Liver (tissue), 3 donors: ENCODE measurements around the gene HOXB2.

Experiments used
- RAD21 ChIP-seq, 2 donors: IDR thresholded peaks; 2 replicates each; pipeline ENCODE4 v1.6.1; 2016; ENCODE audit warnings: antibody characterized with exemption in 2 of 2, mild to moderate bottlenecking in 2 of 2
- SP1 ChIP-seq: IDR thresholded peaks from 2 replicates; pipeline ENCODE4 v1.6.1; 2018; ENCODE audit warnings: antibody characterized with exemption, mild to moderate bottlenecking
- TF ChIP-seq, protein P1 (sequence below): fragments of 150-350 bp; IDR thresholded peaks from 2 replicates; pipeline ENCODE4 v1.5.1; 2017; ENCODE audit warnings: improper control_type of control experiment, low read depth, low read length; ENCODE audit not compliant: missing input control
- TF ChIP-seq, protein P2 (sequence below): IDR thresholded peaks from 2 replicates; pipeline ENCODE4 v1.6.1; 2016; ENCODE audit warnings: antibody characterized with exemption
- TF ChIP-seq, protein P3 (sequence below): IDR thresholded peaks from 2 replicates; pipeline ENCODE4 v1.6.1; 2016; ENCODE audit warnings: antibody characterized with exemption, mild to moderate bottlenecking
- donor health status: healthy.
- donor health status: healthy.

DNA sequence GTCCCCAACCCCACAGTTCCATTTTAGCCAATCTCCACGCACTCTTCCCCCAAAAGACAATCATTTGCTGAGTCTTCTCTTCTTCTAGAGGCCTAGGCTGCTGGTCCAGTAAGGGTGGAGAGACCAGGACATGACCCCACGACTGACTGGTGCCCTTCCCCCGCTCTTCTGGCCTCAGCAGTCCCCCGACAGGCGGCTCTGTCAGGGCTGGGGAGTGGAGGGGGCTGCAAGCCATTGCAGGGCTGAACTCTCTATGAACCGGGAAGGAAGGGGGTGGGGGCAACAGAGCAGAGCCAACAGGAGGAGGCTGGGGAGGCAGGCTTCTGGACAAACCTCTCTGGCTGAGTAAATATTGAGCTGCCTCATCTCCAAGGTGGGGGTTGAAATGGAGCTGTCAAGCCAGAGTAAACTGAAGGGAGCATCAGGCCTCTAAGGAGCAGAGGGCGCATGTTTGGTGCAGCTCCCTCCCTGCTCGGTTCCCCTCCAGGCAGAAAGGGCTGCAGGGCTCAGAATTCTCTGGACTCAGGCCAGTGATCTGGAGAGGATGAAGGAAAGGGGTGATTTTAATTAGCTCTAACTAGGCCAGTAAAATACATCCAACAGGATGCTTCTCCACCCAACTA, 22.8 kb downstream of the HOXB2 start:
- TF ChIP-seq, protein P1, sequence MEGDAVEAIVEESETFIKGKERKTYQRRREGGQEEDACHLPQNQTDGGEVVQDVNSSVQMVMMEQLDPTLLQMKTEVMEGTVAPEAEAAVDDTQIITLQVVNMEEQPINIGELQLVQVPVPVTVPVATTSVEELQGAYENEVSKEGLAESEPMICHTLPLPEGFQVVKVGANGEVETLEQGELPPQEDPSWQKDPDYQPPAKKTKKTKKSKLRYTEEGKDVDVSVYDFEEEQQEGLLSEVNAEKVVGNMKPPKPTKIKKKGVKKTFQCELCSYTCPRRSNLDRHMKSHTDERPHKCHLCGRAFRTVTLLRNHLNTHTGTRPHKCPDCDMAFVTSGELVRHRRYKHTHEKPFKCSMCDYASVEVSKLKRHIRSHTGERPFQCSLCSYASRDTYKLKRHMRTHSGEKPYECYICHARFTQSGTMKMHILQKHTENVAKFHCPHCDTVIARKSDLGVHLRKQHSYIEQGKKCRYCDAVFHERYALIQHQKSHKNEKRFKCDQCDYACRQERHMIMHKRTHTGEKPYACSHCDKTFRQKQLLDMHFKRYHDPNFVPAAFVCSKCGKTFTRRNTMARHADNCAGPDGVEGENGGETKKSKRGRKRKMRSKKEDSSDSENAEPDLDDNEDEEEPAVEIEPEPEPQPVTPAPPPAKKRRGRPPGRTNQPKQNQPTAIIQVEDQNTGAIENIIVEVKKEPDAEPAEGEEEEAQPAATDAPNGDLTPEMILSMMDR: no peak
- TF ChIP-seq, protein P2, sequence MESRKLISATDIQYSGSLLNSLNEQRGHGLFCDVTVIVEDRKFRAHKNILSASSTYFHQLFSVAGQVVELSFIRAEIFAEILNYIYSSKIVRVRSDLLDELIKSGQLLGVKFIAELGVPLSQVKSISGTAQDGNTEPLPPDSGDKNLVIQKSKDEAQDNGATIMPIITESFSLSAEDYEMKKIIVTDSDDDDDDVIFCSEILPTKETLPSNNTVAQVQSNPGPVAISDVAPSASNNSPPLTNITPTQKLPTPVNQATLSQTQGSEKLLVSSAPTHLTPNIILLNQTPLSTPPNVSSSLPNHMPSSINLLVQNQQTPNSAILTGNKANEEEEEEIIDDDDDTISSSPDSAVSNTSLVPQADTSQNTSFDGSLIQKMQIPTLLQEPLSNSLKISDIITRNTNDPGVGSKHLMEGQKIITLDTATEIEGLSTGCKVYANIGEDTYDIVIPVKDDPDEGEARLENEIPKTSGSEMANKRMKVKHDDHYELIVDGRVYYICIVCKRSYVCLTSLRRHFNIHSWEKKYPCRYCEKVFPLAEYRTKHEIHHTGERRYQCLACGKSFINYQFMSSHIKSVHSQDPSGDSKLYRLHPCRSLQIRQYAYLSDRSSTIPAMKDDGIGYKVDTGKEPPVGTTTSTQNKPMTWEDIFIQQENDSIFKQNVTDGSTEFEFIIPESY: no peak
- TF ChIP-seq SP1: peak; percentile 31
- peak in 1 of 2 donors; percentile 3 for TF ChIP-seq RAD21 (IDR thresholded peaks at IDR 0.05)
- TF ChIP-seq, protein P3, sequence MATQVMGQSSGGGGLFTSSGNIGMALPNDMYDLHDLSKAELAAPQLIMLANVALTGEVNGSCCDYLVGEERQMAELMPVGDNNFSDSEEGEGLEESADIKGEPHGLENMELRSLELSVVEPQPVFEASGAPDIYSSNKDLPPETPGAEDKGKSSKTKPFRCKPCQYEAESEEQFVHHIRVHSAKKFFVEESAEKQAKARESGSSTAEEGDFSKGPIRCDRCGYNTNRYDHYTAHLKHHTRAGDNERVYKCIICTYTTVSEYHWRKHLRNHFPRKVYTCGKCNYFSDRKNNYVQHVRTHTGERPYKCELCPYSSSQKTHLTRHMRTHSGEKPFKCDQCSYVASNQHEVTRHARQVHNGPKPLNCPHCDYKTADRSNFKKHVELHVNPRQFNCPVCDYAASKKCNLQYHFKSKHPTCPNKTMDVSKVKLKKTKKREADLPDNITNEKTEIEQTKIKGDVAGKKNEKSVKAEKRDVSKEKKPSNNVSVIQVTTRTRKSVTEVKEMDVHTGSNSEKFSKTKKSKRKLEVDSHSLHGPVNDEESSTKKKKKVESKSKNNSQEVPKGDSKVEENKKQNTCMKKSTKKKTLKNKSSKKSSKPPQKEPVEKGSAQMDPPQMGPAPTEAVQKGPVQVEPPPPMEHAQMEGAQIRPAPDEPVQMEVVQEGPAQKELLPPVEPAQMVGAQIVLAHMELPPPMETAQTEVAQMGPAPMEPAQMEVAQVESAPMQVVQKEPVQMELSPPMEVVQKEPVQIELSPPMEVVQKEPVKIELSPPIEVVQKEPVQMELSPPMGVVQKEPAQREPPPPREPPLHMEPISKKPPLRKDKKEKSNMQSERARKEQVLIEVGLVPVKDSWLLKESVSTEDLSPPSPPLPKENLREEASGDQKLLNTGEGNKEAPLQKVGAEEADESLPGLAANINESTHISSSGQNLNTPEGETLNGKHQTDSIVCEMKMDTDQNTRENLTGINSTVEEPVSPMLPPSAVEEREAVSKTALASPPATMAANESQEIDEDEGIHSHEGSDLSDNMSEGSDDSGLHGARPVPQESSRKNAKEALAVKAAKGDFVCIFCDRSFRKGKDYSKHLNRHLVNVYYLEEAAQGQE: no peak
